Body of pancreas (tissue), 4 donors: ENCODE results near the gene PCSK9. TPM values are rescaled to one million over a fixed set of nuclear protein-coding genes. Genes with fewer than 3 reads are reported as not detected.

ENCODE experiments used
- ATAC-seq: fragments of 150-250 bp; one replicate; pipeline ENCODE4 v1.9.1; 2016
- DNase-seq, 4 donors: peaks; one replicate each; pipeline ENCODE4 v3.0.0-alpha.2; 2019
- H3K27ac ChIP-seq, 4 donors: fragments of 200-600 bp; sonication (generic); 1 replicate in 3 of 4; 2 replicates in 1 of 4; pipeline versions ENCODE4 v1.5.1 to v1.6.1; 2016 to 2019; ENCODE audit warnings: mild to moderate bottlenecking in 1 of 4, mixed read lengths in 1 of 4, moderate library complexity in 1 of 4
- H3K27me3 ChIP-seq, 2 donors: fragments of 200-600 bp; sonication (generic); one replicate each; pipeline ENCODE4 v1.6.0; 2016; ENCODE audit warnings: mild to moderate bottlenecking in 1 of 2
- H3K36me3 ChIP-seq, 2 donors: fragments of 200-600 bp; sonication (generic); replicated peaks in 1 of 2; 2 replicates each; pipeline ENCODE4 v1.5.1; 2016; ENCODE audit warnings: low read depth in 2 of 2; ENCODE audit not compliant: insufficient read depth in 1 of 2
- H3K4me1 ChIP-seq: fragments of 200-600 bp; sonication (generic); one replicate; pipeline ENCODE4 v1.6.0; 2016
- H3K4me3 ChIP-seq, 2 donors: fragments of 200-600 bp; sonication (generic); 1 replicate in 1 of 2; 2 replicates in 1 of 2; pipeline ENCODE4 v1.5.1; 2016 to 2019
- H3K9me3 ChIP-seq, 3 donors: fragments of 200-600 bp; sonication (generic); 1 replicate in 2 of 3; 2 replicates in 1 of 3; pipeline ENCODE4 v1.5.1; 2016
- CTCF ChIP-seq, 7 experiments: fragments of 450-650 bp in 4 of 7; fragments of 200-600 bp in 3 of 7; sonication (generic) in 3 of 7; IDR thresholded peaks; one replicate each; pipeline ENCODE4 v1.5.1; 2016 to 2019; ENCODE audit warnings: antibody characterized with exemption in 7 of 7
- POLR2A ChIP-seq, 3 donors: fragments of 450-650 bp; IDR thresholded peaks; one replicate each; pipeline ENCODE4 v1.6.1; 2016; ENCODE audit warnings: antibody characterized with exemption in 3 of 3, mild to moderate bottlenecking in 2 of 3
- WGBS, 2 donors: methylation state at CpG; one replicate each; pipeline ENCODE4 v1.1.5; 2017; 5-methylcytosine and 5-hydroxymethylcytosine counted together
- intact Hi-C: fragments of 100-400 bp; cut with DNase I; formaldehyde crosslinking; loops from one replicate; pipeline ENCODE4 v1.15.1; 2023
- total RNA-seq, 2 donors: library from RNA; depleted of rRNA; stranded (reverse); fragments of >200 nt; gene quantifications; one replicate each; pipeline ENCODE4 v1.1.0, GENCODE V29; 2016

Gene PCSK9
- total RNA-seq, 2 donors from 2014 or later, result 6.0 to 13.8 TPM

DNA sequence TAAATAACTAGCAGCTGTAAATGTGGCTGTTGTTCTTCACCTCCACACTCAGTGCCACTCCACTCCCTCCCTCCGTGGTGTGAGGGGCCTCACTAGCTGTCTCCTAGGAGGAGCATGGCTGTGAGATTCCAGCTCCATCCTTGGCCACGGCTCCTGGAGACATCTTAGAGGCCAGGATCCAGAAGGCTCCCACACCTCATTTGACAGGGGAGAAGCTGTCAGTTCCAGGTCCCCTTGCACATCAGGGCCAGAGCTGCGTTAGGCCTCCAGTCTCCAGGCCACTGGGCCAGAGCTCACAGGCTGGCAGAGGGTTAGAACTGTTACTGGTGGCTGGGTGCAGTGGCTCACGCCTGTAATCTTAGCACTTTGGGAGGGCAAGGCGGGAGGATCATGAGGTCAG, 15.0 kb downstream of the PCSK9 start:
- intact Hi-C loops, result no loop called here
- Histone ChIP-seq H3K27ac (no peak overlapping the region), H3K36me3 (no peaks in the 10 kb centered on the region), H3K27me3 (no peaks in the 10 kb centered on the region), H3K4me3 (no peak overlapping the region), H3K9me3 (no peaks in the 10 kb centered on the region), H3K4me1 (no peaks in the 10 kb centered on the region)
- 90 to 92% methylated on average over 5 of the region's 5 CpGs for WGBS, 2 donors
- TF ChIP-seq POLR2A (IDR thresholded peaks at IDR 0.05) (no peak), CTCF (IDR thresholded peaks at IDR 0.05) (no peak)
- ATAC-seq (no peak), DNase-seq (no peak)

DNA sequence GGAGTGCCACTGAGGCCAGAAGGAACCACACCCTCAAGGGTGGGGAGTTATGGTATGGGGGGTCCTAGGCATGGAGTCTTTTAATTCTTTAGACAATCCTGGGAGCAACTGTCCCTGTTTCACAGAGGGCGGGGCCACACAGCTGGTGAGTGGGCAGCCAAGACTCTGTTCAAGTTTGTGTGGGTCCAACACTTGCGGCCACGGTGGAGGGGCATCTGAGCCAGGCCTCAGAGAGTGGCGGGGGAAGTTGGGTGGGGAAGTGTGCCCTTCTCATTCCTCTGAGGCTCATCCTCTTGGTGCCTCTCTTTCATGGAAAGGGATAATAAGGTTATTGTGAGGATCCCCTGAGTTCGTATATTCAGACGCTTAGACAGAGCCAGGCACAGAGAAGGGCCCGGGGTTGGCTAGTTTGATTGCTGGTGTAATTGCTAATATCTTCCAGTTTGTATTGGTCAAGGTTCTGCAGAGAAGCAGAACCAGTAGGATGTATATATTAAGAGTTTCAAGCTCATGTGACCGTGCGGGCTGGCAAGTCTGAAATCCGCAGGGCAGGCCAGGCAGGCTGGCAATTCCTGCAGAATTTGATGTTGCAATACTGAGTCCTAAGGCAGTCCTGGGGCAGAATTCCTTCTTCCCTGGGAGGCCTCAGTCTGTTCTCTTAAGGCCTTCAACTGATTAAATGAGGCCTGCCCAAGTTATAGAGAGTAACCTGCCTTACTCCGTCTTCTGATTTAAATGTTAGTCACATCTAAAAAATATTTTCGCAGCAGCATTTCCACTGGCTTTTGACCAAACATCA, 15.9 kb downstream of the PCSK9 start:
- H3K36me3 ChIP-seq, result no peaks in the 10 kb centered on the region
- TF ChIP-seq CTCF (IDR thresholded peaks at IDR 0.05) (no peak), POLR2A (IDR thresholded peaks at IDR 0.05) (no peak)

DNA sequence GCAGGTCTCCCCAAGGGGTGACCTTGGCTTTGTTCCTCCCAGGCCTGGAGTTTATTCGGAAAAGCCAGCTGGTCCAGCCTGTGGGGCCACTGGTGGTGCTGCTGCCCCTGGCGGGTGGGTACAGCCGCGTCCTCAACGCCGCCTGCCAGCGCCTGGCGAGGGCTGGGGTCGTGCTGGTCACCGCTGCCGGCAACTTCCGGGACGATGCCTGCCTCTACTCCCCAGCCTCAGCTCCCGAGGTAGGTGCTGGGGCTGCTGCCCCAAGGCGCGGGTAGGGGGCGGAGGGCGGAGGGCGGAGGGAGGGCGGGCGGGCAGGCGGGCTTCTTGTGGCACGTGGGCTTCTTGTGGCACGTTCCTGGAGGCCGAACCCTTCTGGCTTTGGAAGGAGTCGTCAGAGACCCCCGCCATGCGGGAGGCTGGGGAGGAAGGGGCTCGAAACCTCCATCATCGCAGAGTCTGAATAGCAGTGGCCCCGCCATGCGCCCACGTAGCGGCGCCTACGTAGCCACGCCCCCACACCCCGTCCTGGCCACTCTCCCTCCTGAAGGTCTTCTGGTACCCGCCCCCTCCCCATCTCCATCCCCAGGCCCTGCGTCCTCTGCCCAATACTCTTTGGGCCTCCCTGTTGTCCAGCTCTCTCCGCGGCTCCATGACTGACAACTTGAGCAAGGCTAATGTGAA, 16.7 kb downstream of the PCSK9 start:
- intact Hi-C loops, result no loop called here
- TF ChIP-seq POLR2A (IDR thresholded peaks at IDR 0.05) (no peak), CTCF (IDR thresholded peaks at IDR 0.05) (no peak)
- no peaks in the 10 kb centered on the region for H3K27me3 ChIP-seq
- no peaks in the 10 kb centered on the region for H3K36me3 ChIP-seq
- DNase-seq (no peak), ATAC-seq (no peak)
- H3K4me3 ChIP-seq, result no peak overlapping the region
- no peaks in the 10 kb centered on the region for H3K4me1 ChIP-seq
- 89 to 97% methylated on average over 30 to 42 of the region's 42 CpGs for WGBS, 2 donors
- H3K27ac ChIP-seq, result no peak overlapping the region
- H3K9me3 ChIP-seq, result no peaks in the 10 kb centered on the region

More for the DNA sequence above, 15.9 kb downstream of the PCSK9 start:
- Histone ChIP-seq H3K9me3 (no peaks in the 10 kb centered on the region), H3K27me3 (no peaks in the 10 kb centered on the region), H3K4me1 (no peaks in the 10 kb centered on the region), H3K4me3 (no peak overlapping the region), H3K27ac (no peak overlapping the region)
- ATAC-seq, result no peak
- intact Hi-C loops, result no loop called here
- DNase-seq, result no peak
- WGBS, 2 donors, result 87 to 89% methylated on average over 11 to 12 of the region's 12 CpGs

DNA sequence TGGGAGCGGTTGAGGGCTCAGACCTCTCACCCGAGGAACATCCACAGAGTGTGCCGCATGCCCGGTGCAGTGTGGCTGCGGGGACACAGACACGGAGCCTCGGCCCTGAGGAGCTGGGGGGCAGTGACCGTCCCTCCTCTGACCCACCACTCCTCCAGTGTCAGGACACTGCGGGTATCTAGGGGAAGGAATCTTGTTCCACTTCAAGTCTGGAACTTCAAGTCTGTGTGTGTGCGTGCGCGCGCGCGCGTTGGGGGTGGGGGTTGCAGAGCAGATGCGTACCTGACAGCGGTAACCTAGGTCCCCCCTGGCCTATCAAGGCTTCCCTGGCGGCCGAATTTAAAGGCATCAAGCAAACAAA, 17.3 kb downstream of the PCSK9 start:
- Histone ChIP-seq H3K9me3 (no peaks in the 10 kb centered on the region), H3K27me3 (no peaks in the 10 kb centered on the region), H3K36me3 (no peaks in the 10 kb centered on the region), H3K4me1 (no peaks in the 10 kb centered on the region), H3K27ac (no peak overlapping the region), H3K4me3 (no peak overlapping the region)
- DNase-seq, result no peak
- ATAC-seq, result no peak
- intact Hi-C loops, result no loop called here
- 91 to 93% methylated on average over 14 to 20 of the region's 20 CpGs for WGBS, 2 donors
- TF ChIP-seq CTCF (IDR thresholded peaks at IDR 0.05), result no peak
- no peak for TF ChIP-seq POLR2A (IDR thresholded peaks at IDR 0.05)
